Stimulated activated CD8-positive, alpha-beta memory T cell treated with anti-CD3 and anti-CD28 coated beads, Interleukin-12 subunit alpha, Interleukin-12 subunit beta, amount 100 ng/mL, for 1 hour (primary cell): Measurements from ENCODE around the gene OPHN1.

Experiments
- DNase-seq: peaks from one replicate; pipeline ENCODE4 v3.0.0-alpha.2; 2020; ENCODE audit warnings: low read depth

OPHN1 gene, protein sequence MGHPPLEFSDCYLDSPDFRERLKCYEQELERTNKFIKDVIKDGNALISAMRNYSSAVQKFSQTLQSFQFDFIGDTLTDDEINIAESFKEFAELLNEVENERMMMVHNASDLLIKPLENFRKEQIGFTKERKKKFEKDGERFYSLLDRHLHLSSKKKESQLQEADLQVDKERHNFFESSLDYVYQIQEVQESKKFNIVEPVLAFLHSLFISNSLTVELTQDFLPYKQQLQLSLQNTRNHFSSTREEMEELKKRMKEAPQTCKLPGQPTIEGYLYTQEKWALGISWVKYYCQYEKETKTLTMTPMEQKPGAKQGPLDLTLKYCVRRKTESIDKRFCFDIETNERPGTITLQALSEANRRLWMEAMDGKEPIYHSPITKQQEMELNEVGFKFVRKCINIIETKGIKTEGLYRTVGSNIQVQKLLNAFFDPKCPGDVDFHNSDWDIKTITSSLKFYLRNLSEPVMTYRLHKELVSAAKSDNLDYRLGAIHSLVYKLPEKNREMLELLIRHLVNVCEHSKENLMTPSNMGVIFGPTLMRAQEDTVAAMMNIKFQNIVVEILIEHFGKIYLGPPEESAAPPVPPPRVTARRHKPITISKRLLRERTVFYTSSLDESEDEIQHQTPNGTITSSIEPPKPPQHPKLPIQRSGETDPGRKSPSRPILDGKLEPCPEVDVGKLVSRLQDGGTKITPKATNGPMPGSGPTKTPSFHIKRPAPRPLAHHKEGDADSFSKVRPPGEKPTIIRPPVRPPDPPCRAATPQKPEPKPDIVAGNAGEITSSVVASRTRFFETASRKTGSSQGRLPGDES

DNA sequence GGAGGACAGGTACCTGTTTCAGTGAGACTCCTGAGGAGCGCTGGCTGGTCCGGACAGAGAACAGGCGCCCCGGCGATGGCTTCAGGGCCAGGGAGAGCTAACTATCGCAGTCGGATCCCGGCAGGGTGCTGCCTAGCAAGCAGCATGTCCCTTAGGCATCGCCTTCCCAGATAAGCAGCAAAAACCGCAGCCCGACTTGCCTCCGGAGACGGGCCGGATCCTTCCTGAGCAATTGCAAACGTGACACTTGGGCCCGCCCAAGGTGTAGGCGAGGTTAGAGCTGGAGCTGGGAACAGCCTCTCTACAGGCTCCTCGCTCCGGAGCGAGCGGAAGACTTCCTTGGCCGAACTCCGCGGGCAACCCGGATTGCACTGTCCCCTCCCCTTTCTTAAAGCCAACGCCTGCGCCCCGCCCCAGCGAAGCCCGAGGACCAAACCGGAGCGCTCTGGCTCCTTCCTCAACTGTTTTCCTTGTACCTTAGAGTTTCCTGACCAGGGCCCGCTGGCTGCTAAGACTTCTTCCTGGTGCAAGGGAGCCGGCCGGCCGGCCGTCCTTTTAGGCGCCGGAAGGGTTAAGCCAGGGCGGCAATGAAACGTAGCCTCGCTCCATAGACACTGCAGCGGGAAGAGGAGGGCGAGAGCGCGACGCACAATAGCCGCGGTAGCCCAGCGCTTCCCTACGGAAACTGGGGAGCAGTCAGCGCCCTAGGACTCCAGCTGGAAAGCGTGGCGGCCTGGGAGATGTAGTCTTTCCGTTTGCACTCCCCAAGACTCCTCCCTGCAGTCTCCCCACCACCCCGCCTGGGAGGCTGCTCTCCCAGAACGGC lies at the start of gene OPHN1:
OPHN1 (minus strand) TSS at position 341 of the 826 bp plus-strand sequence. CDS start 475 bp downstream, outside the sequence.
- no peak for DNase-seq

DNA sequence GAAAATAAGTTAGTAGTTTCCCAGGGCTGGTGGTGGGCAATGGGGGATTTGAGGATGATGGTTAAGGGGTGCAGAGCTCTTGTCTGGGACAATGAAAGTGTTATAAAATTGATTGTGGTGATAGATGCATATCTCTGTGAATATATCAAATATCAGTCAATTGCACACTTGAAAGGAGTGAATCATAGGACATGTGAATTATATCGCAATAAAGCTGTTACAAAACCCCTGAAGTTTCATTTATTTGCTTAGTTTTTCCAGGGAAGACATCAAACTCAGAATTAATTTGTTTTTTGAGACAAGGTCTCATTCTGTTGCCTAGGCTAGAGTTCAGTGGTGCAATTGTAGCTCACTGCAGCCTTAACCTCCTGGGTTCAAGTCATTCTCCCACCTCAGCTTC lies 47.7 kb upstream of the OPHN1 start:
- DNase-seq, result no peak

DNA sequence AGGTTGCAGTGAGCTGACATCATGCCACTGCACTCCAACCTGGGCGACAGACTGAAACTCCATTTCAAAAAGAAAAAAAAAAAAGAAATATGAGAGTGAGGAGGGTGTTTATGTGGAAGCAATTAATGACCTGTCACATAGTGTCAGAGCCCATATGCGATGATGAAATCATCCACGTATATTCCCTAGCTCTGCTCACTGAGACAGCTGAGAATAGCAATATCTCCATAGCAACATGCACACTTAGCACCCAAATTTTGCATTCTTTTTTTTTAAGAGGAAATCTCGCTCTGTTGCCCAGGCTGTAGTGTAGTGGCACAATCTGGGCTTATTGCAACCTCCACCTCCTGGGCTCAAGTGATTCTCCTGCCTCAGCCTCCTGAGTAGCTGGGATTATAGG lies 31.5 kb upstream of the OPHN1 start:
- no peak for DNase-seq

DNA sequence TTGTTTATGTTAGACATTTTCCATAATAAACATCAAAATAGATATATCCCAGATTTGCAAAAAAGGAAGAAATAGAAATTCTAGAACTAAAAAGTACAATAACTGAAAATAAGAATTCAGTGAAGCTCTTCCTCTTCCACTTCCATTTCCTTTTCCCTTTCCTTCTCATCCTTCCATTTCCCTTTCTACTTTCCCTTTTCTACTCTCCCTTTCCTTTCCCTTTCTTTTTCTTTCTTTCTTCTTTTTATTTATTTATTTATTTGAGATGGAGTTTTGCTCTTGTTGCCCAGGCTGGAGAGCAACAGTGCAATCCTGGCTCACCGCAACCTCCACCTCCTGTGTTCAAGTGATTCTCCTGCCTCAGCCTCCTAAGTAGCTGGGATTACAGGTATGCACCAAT lies 30.6 kb upstream of the OPHN1 start:
- no peak for DNase-seq

DNA sequence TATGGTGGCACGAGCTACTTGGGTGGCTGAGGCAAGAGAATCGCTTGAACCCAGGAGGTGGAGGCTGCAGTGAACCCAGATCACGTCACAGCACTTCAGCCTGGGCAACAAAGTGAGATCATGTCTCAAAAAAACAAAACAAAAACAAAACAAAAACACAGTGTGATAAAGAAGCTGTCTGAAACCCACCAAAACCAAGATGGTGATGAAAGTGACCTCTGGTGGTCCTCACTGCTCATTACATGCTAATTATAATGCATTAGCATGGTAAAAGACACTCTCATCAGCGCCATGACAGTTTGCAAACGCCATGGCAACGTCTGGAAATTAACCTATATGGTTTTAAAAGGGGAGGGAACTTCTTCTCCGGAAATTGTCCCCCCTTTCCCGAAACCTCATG lies 29.4 kb upstream of the OPHN1 start:
- DNase-seq, result peak; percentile 12

DNA sequence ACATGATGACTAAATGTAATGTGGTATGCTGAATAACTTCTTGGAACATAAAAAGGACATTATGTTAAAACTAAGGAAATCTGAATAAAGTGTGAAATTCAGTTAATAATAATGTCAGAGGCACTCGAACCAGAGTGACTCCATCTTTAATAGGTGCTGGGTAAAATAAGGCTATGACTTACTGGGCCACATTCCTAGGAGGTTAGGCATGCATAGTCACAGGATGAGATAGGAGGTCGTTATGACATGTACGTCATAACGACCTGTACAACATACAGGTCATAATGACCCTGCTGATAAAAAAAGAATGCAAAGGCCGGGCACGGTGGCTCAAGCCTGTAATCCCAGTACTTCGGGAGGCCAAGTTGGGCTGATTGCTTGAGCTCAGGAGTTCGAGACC lies 28.9 kb upstream of the OPHN1 start:
- DNase-seq, result no peak

DNA sequence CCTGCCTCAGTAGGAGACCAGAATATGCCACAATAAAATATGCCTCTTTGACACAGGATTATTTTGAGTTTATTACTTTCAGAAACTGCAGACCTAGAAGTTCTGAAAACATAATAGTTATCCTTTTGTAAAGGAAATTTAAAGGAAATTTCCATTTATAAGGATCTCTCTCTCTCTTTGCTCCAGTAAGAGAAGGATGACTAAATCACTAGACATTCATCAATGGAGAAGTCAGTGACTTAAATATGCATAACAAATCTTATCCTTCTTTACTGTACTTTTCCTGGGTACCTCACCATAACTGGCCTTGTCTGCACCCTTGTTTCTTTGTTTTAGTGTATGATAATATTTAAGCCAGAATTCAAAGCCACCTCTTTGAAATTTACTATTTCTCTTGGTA lies 28.3 kb upstream of the OPHN1 start:
- DNase-seq, result no peak

DNA sequence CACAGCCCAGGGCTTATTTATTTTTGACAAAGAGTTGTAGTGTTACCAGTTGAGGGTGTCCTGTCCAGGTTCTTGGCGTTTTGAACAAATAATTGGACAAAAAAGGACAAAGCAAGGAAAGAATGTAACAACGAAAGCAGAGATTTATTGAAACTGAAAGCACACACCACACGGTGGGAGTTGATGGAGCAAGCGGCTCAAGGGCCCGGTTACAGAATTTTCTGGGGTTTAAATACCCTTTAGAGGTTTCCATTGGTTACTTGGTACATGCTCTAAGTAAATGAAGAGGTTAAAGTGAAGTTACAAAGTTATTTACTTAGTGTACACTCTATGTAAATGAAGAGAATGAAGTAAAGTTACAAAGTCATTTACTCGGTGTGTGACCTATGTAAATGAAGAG lies 27.8 kb upstream of the OPHN1 start:
- DNase-seq, result no peak

DNA sequence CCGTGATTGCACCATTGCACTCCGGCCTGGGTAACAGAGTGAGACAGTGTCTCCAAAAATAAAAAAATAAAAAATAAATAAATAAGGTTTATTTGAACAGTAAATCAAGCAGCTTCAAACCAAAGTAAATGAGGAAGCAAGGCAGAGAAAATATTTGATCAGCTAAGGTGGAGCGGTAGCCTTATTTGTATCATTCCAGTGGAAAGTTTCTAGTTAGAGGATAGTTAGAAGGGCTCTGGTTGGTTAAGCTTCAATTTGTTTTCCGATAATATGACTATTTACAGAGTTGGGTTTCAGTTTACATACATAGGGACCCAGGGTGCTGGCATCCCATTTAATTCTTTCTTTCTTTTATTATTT lies 21.8 kb upstream of the OPHN1 start:
- DNase-seq, result no peak

DNA sequence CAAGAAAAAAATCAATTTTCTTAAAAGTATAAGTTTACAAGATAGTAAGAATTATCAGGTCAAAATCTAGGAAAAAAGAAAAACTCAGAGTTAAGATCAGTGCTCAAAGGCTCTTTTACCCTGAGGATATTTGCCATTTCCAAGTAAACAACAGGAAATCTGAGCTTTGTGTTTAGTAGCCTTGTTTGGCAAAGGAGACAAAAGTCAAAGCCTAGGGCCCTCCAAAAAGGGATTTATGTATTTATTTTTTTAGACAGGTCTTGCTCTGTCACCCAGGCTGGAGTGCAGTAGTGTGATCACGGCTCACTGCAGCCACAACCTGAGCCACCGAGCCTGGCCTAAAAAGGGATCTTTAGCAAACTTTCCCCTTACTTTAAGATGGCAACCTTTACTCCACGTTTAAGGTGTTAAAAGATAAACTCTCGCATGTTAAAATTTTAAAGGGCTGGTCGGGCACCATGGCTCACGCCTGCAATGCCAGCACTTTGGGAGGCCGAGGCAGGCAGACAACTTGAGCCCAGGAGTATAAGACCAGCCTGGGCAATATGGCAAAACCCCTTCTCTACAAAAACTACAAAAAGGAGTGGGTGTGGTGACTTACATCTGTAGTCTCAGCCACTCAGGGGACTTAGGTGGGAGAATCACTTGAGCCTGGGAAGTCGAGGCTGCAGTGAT lies 21.3 kb upstream of the OPHN1 start:
- DNase-seq, result no peak

DNA sequence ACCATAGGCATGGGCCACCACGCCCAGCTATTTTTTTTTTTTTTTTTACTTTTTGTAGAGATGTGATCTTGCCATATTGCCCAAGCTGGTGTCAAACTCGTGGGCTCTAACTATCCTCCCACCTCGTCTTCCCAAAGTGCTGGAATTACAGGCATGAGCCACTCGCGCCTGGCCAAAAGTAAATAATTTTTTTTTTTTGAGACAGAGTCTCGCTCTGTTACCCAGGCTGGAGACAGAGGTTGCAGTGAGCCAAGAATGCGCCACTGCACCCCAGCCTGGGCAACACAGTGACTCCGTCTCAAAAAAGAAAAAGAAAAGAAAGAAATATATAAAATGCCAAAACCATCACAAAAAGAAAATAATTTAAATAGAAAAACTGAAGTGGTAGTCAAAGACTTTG lies 18.4 kb upstream of the OPHN1 start:
- no peak for DNase-seq

DNA sequence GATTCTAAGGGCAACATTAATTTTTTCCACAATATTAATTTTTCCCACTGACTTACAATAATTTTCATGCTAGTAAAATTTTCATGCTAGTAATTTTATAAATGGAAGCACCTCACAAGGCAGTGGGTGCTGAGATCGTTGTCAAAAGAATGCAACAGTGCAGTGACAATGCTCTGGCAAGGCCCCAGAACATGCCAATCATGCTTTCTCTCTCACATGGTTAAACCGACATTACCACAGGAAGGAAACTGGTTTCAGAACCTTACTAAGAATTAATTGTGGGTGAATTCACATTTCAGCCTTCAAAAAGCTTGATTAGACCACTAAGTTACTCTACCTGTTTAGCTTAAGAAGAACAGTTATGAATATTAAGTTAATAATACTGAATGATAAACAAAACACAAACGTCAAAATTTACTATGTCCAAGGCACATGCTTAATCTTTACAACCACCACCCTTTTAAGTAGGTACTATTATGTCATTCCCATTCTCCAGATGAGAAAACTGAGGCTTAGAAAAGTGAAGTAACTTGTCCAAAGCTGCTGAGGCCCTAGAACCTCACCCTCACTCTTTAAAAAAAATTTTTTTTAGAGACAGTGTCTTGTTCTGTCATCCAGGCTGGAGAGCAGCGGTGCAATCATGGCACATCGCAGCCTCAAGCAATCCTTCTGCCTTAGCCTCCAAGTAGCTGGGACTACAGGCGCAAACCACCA lies 10.0 kb upstream of the OPHN1 start:
- DNase-seq, result no peak

DNA sequence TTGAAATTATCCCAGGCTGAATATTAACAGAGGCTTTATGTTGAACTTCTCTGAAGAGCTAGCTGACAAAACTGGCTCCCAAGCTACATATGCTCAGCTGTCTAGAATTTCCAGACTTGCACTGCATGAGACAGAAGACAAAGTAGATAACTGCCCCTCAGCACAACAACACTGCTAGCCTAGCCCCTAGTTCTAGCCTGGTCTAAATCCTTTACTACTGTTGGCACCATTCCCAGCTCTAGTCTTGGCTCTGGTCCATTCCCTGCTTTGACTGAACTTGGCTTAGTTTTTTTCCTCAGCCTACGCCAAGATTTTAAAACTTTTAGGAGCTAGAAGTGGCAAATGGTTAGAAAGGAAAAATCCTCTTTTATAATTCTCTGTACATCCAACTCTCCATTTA lies 7.6 kb upstream of the OPHN1 start:
- no peak for DNase-seq

DNA sequence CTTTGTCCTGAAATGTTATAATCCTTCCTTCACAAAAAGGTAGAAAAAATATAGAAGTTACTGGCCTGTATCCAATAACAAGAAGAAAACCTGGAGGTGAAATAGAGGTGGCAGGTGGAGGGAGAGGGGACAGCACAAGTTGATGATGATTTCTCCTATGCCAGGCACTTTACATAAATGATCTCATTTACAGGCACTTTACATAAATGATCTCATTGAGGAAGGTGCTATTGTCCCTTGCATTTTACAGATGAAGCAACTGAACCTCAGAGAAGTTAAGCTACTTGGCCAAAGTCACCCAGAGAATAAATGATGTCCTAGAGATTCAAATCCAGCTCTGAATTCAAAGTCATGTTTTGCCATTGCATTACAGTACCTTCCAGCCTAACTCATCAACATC lies 7.1 kb upstream of the OPHN1 start:
- no peak for DNase-seq

DNA sequence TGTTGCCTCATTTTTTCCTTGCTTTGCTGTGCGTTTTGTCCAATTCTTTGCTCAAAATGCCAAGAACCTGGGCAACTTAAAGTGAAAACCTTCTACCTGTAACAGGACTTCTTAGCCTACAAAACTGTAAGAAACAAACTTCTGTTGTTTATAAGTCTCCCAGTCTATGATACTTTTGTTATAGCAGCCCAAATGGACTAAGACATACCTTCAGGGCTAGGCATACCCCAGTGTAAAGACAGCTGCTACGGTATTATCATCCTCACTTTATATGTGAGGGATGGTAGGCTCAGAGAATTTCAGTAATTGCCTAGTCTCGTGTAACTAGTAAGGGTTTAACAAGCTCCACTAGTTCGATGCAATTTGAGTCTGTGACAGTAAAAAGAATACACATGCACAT lies 6.0 kb upstream of the OPHN1 start:
- DNase-seq, result no peak

DNA sequence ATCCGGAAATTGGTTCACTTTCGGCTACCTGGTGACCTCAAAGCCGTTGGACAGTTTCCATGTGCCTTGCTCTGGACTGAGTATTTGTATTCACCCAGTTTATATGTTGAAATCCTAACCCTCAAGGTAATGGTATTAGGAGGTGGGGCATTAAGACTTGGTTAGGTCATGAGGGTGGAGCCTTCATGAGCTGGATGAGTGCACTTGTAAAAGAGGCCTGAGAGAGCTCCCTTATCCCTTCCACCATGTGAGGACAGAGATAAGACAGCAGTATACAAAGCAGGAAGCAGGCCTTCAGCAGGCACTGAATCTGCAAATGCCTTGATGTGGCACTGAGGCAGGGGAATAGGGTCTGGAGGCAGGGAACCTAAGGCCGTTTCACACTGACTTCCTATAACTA lies 5.3 kb upstream of the OPHN1 start:
- DNase-seq, result no peak

DNA sequence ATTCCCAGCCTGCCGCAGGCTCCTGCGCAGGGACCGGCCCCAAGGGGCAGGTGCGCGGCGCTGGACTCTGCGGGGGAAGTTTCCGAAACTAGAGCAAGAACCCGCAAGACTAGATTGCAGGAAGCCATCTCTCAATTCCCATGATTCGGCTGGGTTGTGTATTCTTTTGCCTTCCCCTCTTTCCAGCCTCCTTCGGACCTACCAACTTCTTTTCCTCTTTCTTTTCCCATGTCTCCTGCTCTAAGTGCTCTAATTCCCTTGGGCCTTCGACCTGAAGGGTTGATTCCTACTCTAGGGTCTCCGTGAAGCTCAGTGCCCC lies 645 bp upstream of the OPHN1 start:
- no peak for DNase-seq

DNA sequence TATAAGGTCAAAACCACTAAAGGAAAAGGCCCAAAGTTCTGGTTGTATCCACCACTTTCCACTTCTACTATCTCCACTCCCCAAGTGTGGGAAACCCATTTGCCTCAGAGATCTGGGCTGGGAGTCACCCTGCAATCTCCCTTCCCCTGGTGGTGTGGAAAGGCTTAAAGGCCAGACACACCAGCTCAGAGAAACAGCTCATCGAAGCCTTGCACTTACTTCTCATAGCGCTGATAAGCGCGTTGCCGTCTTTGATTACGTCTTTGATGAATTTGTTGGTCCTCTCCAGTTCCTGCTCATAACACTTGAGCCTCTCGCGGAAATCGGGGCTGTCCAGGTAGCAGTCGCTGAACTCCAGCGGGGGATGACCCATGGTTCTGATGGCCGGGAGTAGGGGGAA lies 647 bp downstream of the OPHN1 start:
- no peak for DNase-seq

DNA sequence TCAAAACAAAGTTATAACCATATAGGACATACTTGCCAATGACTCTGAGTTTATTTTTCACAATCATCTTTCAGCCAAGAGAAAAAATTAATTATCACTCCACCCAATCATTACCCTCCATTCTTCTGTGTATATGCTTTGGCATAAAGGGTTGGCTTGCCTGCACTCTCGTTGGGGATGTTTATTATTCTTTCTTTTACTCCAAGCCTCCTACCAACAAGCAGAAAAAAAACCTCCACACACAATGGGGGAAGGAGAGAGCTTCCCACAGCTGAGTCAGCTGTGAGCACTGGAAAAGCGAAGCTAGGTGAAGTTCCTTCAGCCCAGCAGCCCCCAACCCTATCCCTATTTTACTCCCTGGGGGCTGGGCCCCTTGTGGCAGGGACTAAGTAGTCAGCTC lies 1.5 kb downstream of the OPHN1 start:
- DNase-seq, result no peak

DNA sequence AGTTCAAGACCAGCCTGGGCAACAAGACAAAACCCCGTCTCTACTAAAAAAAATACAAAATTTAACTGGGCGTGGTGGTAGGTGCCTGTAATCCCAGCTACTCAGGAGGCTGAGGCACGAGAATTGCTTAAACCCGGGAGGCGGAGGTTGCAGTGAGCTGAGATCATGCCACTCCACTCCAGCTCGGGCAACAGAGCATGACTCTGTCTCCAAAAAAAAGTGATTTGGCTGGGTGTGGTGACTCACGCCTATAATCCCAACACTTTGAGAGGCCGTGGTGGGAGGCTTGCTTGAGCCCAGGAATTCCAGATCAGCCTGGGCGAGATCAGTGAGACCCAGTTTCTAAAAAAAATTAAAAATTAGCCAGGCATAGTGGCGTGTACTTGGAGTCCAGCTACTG lies 4.1 kb downstream of the OPHN1 start:
- no peak for DNase-seq

DNA sequence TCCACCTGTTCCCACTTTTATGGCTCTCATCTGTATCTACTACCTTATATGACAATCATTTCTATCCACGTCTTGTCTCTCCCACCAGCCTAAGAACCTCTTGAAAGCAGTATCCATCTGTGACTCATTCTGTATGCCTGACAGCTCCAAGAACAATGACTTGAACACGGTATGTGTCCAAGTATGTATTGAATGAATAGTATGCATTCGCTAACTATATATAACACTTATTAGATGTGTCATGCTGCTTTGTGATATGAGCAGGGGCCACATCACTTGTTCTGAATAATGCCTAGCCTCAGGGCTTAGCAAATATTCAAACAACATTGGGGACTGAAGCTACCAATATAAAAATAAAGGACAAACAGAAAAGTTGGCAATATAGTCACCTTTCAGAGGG lies 4.9 kb downstream of the OPHN1 start:
- no peak for DNase-seq

DNA sequence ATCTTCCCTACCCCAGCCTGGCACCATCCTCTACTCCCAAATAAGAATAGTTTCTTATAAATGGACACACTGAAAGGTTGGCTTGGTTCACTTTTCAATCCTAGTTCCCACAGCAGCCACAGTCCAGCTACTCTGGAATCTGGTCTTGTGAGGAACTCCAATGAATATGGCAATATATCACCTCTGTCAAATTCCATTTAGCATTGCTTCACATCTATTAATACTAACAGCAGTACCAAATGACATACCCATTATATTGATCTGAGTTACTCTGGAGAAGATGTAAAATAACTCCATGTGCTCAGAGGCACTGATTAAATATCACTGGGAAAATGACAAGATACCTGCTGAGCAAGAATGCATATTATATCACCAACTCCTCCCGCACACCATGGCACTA lies 8.6 kb downstream of the OPHN1 start:
- no peak for DNase-seq
